IMR-90 (cell line): Measurements from ENCODE around the gene MS4A6A. TPM values are rescaled to one million over a fixed set of nuclear protein-coding genes. Genes with fewer than 3 reads are reported as not detected.

ENCODE experiments used
- ATAC-seq: fragments of 200-7000 bp; cut with Tn5 transposase; 2 replicates; pipeline ENCODE4 v1.9.1; 2020; ENCODE audit warnings: low read depth, mild to moderate bottlenecking, moderate library complexity
- BruUV-seq: library from RNA; stranded (reverse); fragments of 400-500 nt; replicated peaks from 2 replicates; lab custom pipeline; 2021; lab: Mats Ljungman, UMichigan
- CTCF ChIA-PET: fragments of 300-600 bp; formaldehyde crosslinking; extraction: SDS; loops from one replicate; lab custom pipeline; 2021; ENCODE audit warnings: antibody characterized with exemption; lab: Yijun Ruan, JAX
- POLR2A ChIA-PET: fragments of 300-600 bp; sonication (Branson Sonifier 250); formaldehyde crosslinking; loops from one replicate; lab custom pipeline; 2022; ENCODE audit warnings: antibody characterized with exemption; ENCODE audit not compliant: unreplicated experiment; lab: Charles Lee
- DNase-seq: peaks from one replicate; pipeline ENCODE4 v3.0.0; 2013
- H2AFZ ChIP-seq: replicated peaks from 2 replicates; pipeline ENCODE3; 2013; ENCODE audit warnings: low read length, mild to moderate bottlenecking; ENCODE audit not compliant: poor library complexity
- H2AK5ac ChIP-seq: 2 replicates; pipeline ENCODE4 v1.6.1; 2013; ENCODE audit warnings: low read depth, low read length, inconsistent platforms
- H2AK9ac ChIP-seq: replicated peaks from 2 replicates; pipeline ENCODE3; 2013; ENCODE audit warnings: mild to moderate bottlenecking, low read depth, low read length, moderate library complexity; ENCODE audit not compliant: poor library complexity
- H2BK120ac ChIP-seq: 2 replicates; pipeline ENCODE4 v1.6.1; 2013; ENCODE audit warnings: low read depth, low read length, inconsistent platforms
- H2BK15ac ChIP-seq: 3 replicates; pipeline ENCODE4 v1.6.1; 2013; ENCODE audit warnings: low read depth, low read length, inconsistent platforms
- H2BK20ac ChIP-seq: 2 replicates; pipeline ENCODE4 v1.6.1; 2013; ENCODE audit warnings: low read depth, mild to moderate bottlenecking, inconsistent platforms, low read length, moderate library complexity
- H2BK5ac ChIP-seq: 2 replicates; pipeline ENCODE4 v1.6.1; 2013; ENCODE audit warnings: mild to moderate bottlenecking, low read depth, low read length, inconsistent platforms; ENCODE audit not compliant: poor library complexity, severe bottlenecking
- H3K14ac ChIP-seq: replicated peaks from 2 replicates; pipeline ENCODE4 v1.6.1; 2013; ENCODE audit warnings: low read depth, low read length, inconsistent platforms
- H3K18ac ChIP-seq: 2 replicates; pipeline ENCODE4 v1.6.1; 2013; ENCODE audit warnings: low read depth, low read length, control low read depth
- H3K23ac ChIP-seq: 2 replicates; pipeline ENCODE4 v1.6.1; 2013; ENCODE audit warnings: low read depth, low read length, inconsistent platforms
- H3K27ac ChIP-seq: 2 replicates; pipeline ENCODE4 v1.5.1; 2013; ENCODE audit warnings: mild to moderate bottlenecking, control low read depth, low read length; ENCODE audit not compliant: insufficient read depth
- H3K27me3 ChIP-seq: 2 replicates; pipeline ENCODE4 v1.6.1; 2013; ENCODE audit warnings: low read length; ENCODE audit not compliant: control insufficient read depth, insufficient read depth
- H3K36me3 ChIP-seq: 2 replicates; pipeline ENCODE4 v1.6.1; 2013; ENCODE audit warnings: low read length, mixed read lengths; ENCODE audit not compliant: control insufficient read depth, insufficient read depth
- H3K4ac ChIP-seq: 2 replicates; pipeline ENCODE4 v1.6.1; 2013; ENCODE audit warnings: low read depth, low read length, inconsistent platforms
- H3K4me1 ChIP-seq: 2 replicates; pipeline ENCODE4 v1.6.1; 2013; ENCODE audit warnings: low read length, mixed read lengths; ENCODE audit not compliant: control insufficient read depth, insufficient read depth
- H3K4me2 ChIP-seq: 2 replicates; pipeline ENCODE4 v1.6.1; 2013; ENCODE audit warnings: low read depth, mild to moderate bottlenecking, control low read depth, low read length, moderate library complexity
- H3K4me3 ChIP-seq: 2 replicates; pipeline ENCODE4 v1.5.1; 2013; ENCODE audit warnings: low read depth, mild to moderate bottlenecking, control low read depth, low read length, moderate library complexity; ENCODE audit not compliant: insufficient read depth
- H3K56ac ChIP-seq: 2 replicates; pipeline ENCODE4 v1.6.1; 2013; ENCODE audit warnings: low read length, inconsistent platforms; ENCODE audit not compliant: insufficient read depth; ENCODE audit errors: extremely low read depth
- H3K79me1 ChIP-seq, 2 experiments: 2 replicates each; pipeline ENCODE4 v1.6.1; 2013; ENCODE audit warnings: low read length in 2 of 2, inconsistent platforms in 1 of 2, low read depth in 1 of 2
- H3K9ac ChIP-seq: 2 replicates; pipeline ENCODE4 v1.6.1; 2013; ENCODE audit warnings: low read depth, low read length, control low read depth
- H3K9me1 ChIP-seq: 2 replicates; pipeline ENCODE4 v1.6.1; 2013; ENCODE audit warnings: low read length, inconsistent platforms; ENCODE audit not compliant: insufficient read depth
- H3K9me3 ChIP-seq: 2 replicates; pipeline ENCODE4 v1.6.1; 2013; ENCODE audit warnings: low read length; ENCODE audit not compliant: control insufficient read depth, insufficient read depth
- H4K20me1 ChIP-seq: 2 replicates; pipeline ENCODE4 v1.6.1; 2013; ENCODE audit warnings: low read length, inconsistent platforms; ENCODE audit not compliant: insufficient read depth
- H4K5ac ChIP-seq: 2 replicates; pipeline ENCODE4 v1.6.1; 2013; ENCODE audit warnings: mild to moderate bottlenecking, low read depth, low read length, control low read depth
- H4K8ac ChIP-seq, 2 experiments: 2 replicates each; pipeline ENCODE4 v1.6.1; 2013; ENCODE audit warnings: low read depth in 2 of 2, low read length in 2 of 2, control low read depth in 1 of 2, inconsistent platforms in 1 of 2
- H4K91ac ChIP-seq: 2 replicates; pipeline ENCODE4 v1.6.1; 2013; ENCODE audit warnings: low read depth, low read length, inconsistent platforms; ENCODE audit not compliant: insufficient read depth
- BHLHE40 ChIP-seq: fragments of 150-350 bp; IDR thresholded peaks from 2 replicates; pipeline ENCODE4 v1.6.1; 2016; ENCODE audit warnings: mild to moderate bottlenecking, low read depth, low read length
- CHD1 ChIP-seq: IDR thresholded peaks from 2 replicates; pipeline ENCODE4 v1.6.1; 2012; ENCODE audit warnings: low read depth, low read length, improper control_type of control experiment
- FOS ChIP-seq: fragments of 150-350 bp; IDR thresholded peaks from 2 replicates; pipeline ENCODE4 v1.6.1; 2016; ENCODE audit warnings: low read depth, low read length
- MAFK ChIP-seq: IDR thresholded peaks from 2 replicates; pipeline ENCODE4 v1.6.1; 2012; ENCODE audit warnings: low read depth, low read length, improper control_type of control experiment
- MAZ ChIP-seq: IDR thresholded peaks from 2 replicates; pipeline ENCODE4 v1.6.1; 2012; ENCODE audit warnings: low read depth, mild to moderate bottlenecking, low read length, improper control_type of control experiment, moderate library complexity, borderline replicate concordance
- MXI1 ChIP-seq: IDR thresholded peaks from 2 replicates; pipeline ENCODE4 v1.6.1; 2012; ENCODE audit warnings: low read depth, mild to moderate bottlenecking, low read length, moderate library complexity, borderline replicate concordance
- NFE2L2 ChIP-seq: fragments of 150-350 bp; IDR thresholded peaks from 2 replicates; pipeline ENCODE4 v1.6.1; 2016; ENCODE audit warnings: low read depth, mild to moderate bottlenecking, low read length
- POLR2A ChIP-seq: IDR thresholded peaks from 2 replicates; pipeline ENCODE4 v1.6.1; 2012; ENCODE audit warnings: mild to moderate bottlenecking, low read depth, low read length
- RAD21 ChIP-seq: IDR thresholded peaks from 2 replicates; pipeline ENCODE4 v1.6.1; 2012; ENCODE audit warnings: low read length, improper control_type of control experiment
- RCOR1 ChIP-seq: IDR thresholded peaks from 2 replicates; pipeline ENCODE4 v1.6.1; 2012; ENCODE audit warnings: mild to moderate bottlenecking, low read length, improper control_type of control experiment; ENCODE audit not compliant: insufficient replicate concordance
- RFX5 ChIP-seq: IDR thresholded peaks from 2 replicates; pipeline ENCODE4 v1.8.0; 2012; ENCODE audit warnings: low read depth, mild to moderate bottlenecking, low read length, moderate library complexity
- SMC3 ChIP-seq: fragments of 150-350 bp; IDR thresholded peaks from 2 replicates; pipeline ENCODE4 v1.6.1; 2016; ENCODE audit warnings: low read depth, mild to moderate bottlenecking, antibody characterized with exemption, low read length, moderate library complexity
- WGBS, 2 experiments: methylation state at CpG; one replicate each; pipeline versions ENCODE4 v1.1.5 to v1.1.7; 2013; ENCODE audit warnings: missing lambda C conversion rate in 2 of 2; ENCODE audit not compliant: insufficient read length in 1 of 2; ENCODE audit errors: extremely low coverage in 2 of 2; 5-methylcytosine and 5-hydroxymethylcytosine counted together
- dilution Hi-C: fragments of 300-500 bp; cut with HindIII; formaldehyde crosslinking; loops from one replicate; pipeline ENCODE4 v1.14.3; 2018; ENCODE audit warnings: low sequenced_read_pairs; ENCODE audit not compliant: unreplicated experiment
- in situ Hi-C: fragments of 300-500 bp; cut with MboI; formaldehyde crosslinking; loops from 3 replicates; pipeline ENCODE4 v1.14.3; 2019; ENCODE audit warnings: low sequenced_read_pairs, inconsistent platforms, mixed read lengths
- intact Hi-C: fragments of 100-400 bp; cut with micrococcal nuclease; formaldehyde crosslinking; loops from 2 replicates; pipeline ENCODE4 v1.10.0; 2022
- polyA plus RNA-seq, 3 experiments: library from polyadenylated mRNA; depleted of rRNA; stranded (reverse); fragments of >200 nt; gene quantifications; 2 replicates each; pipeline ENCODE4 v1.2.3, GENCODE V29; 2012; ENCODE audit warnings: low replicate concordance in 1 of 3
- total RNA-seq: library from RNA; depleted of rRNA; stranded (reverse); fragments of >200 nt; gene quantifications from 2 replicates; pipeline ENCODE4 v1.2.3, GENCODE V29; 2012
- TF ChIP-seq, protein P1 (sequence below): fragments of 150-350 bp; IDR thresholded peaks from 2 replicates; pipeline ENCODE4 v1.6.1; 2017; ENCODE audit warnings: mild to moderate bottlenecking, antibody characterized with exemption, low read length, low read depth
- TF ChIP-seq, protein P2 (sequence below): conservative IDR thresholded peaks from 2 replicates; pipeline ENCODE4 v1.5.1; 2012; ENCODE audit warnings: mild to moderate bottlenecking, low read depth, low read length, improper control_type of control experiment

MS4A6A gene
- total and polyA plus RNA-seq, 2 of the 4 experiments (the other 2 are of a cell fraction), result not detected

- H3K9ac ChIP-seq, result no peak overlapping the region
- no TSS peak for BruUV-seq
- dilution Hi-C loops (no loop called here), in situ Hi-C loops (loop anchor here (25.0 kb wide), 1 partner anchor 359 kb away; the partner anchor contains the start of gene CBLIF), intact Hi-C loops (no loop called here)
- H3K23ac ChIP-seq, result no peak overlapping the region
- no peak overlapping the region for H3K4me3 ChIP-seq
- H2BK5ac ChIP-seq, result no peak overlapping the region
- ATAC-seq (no peak), DNase-seq (no peak)
- no peaks in the 10 kb centered on the region for H4K20me1 ChIP-seq
- no peaks in the 10 kb centered on the region for H3K36me3 ChIP-seq
- no peak overlapping the region for H3K27ac ChIP-seq
- TF ChIP-seq, protein P1, sequence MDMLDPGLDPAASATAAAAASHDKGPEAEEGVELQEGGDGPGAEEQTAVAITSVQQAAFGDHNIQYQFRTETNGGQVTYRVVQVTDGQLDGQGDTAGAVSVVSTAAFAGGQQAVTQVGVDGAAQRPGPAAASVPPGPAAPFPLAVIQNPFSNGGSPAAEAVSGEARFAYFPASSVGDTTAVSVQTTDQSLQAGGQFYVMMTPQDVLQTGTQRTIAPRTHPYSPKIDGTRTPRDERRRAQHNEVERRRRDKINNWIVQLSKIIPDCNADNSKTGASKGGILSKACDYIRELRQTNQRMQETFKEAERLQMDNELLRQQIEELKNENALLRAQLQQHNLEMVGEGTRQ, result no peak
- TF ChIP-seq MAFK (no peak), NFE2L2 (no peak), BHLHE40 (no peak), CHD1 (no peak), MXI1 (no peak), RFX5 (no peak), MAZ (no peak), SMC3 (no peak), RAD21 (no peak), FOS (no peak), RCOR1 (no peak), POLR2A (no peak)
- TF ChIP-seq, protein P2, sequence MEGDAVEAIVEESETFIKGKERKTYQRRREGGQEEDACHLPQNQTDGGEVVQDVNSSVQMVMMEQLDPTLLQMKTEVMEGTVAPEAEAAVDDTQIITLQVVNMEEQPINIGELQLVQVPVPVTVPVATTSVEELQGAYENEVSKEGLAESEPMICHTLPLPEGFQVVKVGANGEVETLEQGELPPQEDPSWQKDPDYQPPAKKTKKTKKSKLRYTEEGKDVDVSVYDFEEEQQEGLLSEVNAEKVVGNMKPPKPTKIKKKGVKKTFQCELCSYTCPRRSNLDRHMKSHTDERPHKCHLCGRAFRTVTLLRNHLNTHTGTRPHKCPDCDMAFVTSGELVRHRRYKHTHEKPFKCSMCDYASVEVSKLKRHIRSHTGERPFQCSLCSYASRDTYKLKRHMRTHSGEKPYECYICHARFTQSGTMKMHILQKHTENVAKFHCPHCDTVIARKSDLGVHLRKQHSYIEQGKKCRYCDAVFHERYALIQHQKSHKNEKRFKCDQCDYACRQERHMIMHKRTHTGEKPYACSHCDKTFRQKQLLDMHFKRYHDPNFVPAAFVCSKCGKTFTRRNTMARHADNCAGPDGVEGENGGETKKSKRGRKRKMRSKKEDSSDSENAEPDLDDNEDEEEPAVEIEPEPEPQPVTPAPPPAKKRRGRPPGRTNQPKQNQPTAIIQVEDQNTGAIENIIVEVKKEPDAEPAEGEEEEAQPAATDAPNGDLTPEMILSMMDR, result no peak
- H4K8ac ChIP-seq, result no peak overlapping the region
- no peaks in the 10 kb centered on the region for H3K27me3 ChIP-seq
- H3K56ac ChIP-seq, result no peak overlapping the region
- H3K9me1 ChIP-seq, result no peaks in the 10 kb centered on the region
- no peak overlapping the region for H2AK9ac ChIP-seq
- H2BK20ac ChIP-seq, result no peak overlapping the region
- no peak overlapping the region for H4K91ac ChIP-seq
- H3K14ac ChIP-seq, result no peak overlapping the region
- no peak overlapping the region for H4K5ac ChIP-seq
- ChIA-PET POLR2A (no interaction called here), CTCF (no interaction called here)
- no peaks in the 10 kb centered on the region for H3K4me1 ChIP-seq
- H2AFZ ChIP-seq, result no peak overlapping the region
- no peak overlapping the region for H2AK5ac ChIP-seq
- H2BK120ac ChIP-seq, result no peak overlapping the region
- no peak overlapping the region for H2BK15ac ChIP-seq
- H3K79me1 ChIP-seq, result no peaks in the 10 kb centered on the region
- H3K4ac ChIP-seq, result no peak overlapping the region
- no peak overlapping the region for H3K4me2 ChIP-seq
- WGBS, 2 experiments, result no CpG with 5 or more reads among the region's 4 CpGs
- H3K18ac ChIP-seq, result no peak overlapping the region
- H3K9me3 ChIP-seq, result 0 out of 2 replicates have a peak, but pooled peaks cover 1% of the 10 kb centered on the region
Measured at GRCh38 chr11:60195923-60196368, 13.1 kb upstream of the MS4A6A start.
